K562 (cell line): ENCODE data around the gene CENPX. TPM values are rescaled to one million over a fixed set of nuclear protein-coding genes. Genes with fewer than 3 reads are reported as not detected.

Source experiments
- ADNP ChIP-seq: fragments of 200-800 bp; sonication (Bioruptor generic); IDR thresholded peaks from 2 replicates; pipeline ENCODE4 v1.6.1; 2016; ENCODE audit warnings: missing genetic modification characterization, missing compliant biosample characterization
- ARHGAP35 ChIP-seq: fragments of 450-650 bp; IDR thresholded peaks from 2 replicates; pipeline ENCODE4 v1.6.1; 2018; ENCODE audit not compliant: partially characterized antibody
- ARID2 ChIP-seq: fragments of 450-650 bp; IDR thresholded peaks from 2 replicates; pipeline ENCODE4 v1.6.1; 2017; ENCODE audit warnings: antibody characterized with exemption, mild to moderate bottlenecking
- ARNT ChIP-seq, 2 experiments: fragments of 450-650 bp; IDR thresholded peaks; 2 replicates each; pipeline ENCODE4 v1.6.1; 2016; ENCODE audit warnings: mild to moderate bottlenecking in 1 of 2
- ATF7 ChIP-seq: fragments of 450-650 bp; IDR thresholded peaks from 2 replicates; pipeline ENCODE4 v1.7.1; 2014; ENCODE audit warnings: mild to moderate bottlenecking, moderate library complexity
- ESRRB ChIP-seq: fragments of 250-450 bp; sonication (Bioruptor Pico); IDR thresholded peaks from 2 replicates; pipeline ENCODE4 v1.5.0; 2020; ENCODE audit warnings: mild to moderate bottlenecking, moderate library complexity, borderline replicate concordance
- EWSR1 ChIP-seq: fragments of 450-650 bp; IDR thresholded peaks from 2 replicates; pipeline ENCODE4 v1.6.1; 2018; ENCODE audit warnings: borderline replicate concordance, mild to moderate bottlenecking, low read depth, moderate library complexity; ENCODE audit not compliant: partially characterized antibody
- FOXK2 ChIP-seq, 2 experiments: fragments of 450-650 bp; IDR thresholded peaks in 1 of 2; conservative IDR thresholded peaks in 1 of 2; 2 replicates each; pipeline ENCODE4 v1.6.1; 2016; ENCODE audit warnings: low read depth in 2 of 2, mild to moderate bottlenecking in 1 of 2
- HDAC1 ChIP-seq, 2 experiments: fragments of 450-650 bp; IDR thresholded peaks; 2 replicates each; pipeline ENCODE4 v1.6.1; 2016 to 2017; ENCODE audit warnings: inconsistent platforms in 1 of 2, mild to moderate bottlenecking in 1 of 2, moderate library complexity in 1 of 2
- IRF2 ChIP-seq: sonication (generic); formaldehyde crosslinking; IDR thresholded peaks from 2 replicates; pipeline ENCODE4 v1.8.1; 2022; ENCODE audit warnings: mild to moderate bottlenecking, missing genetic modification reagents
- MCM3 ChIP-seq: fragments of 450-650 bp; IDR thresholded peaks from 2 replicates; pipeline ENCODE4 v1.6.1; 2016
- MTA2 ChIP-seq: fragments of 450-650 bp; IDR thresholded peaks from 2 replicates; pipeline ENCODE4 v1.6.1; 2016; ENCODE audit warnings: low read depth
- POU5F1 ChIP-seq: fragments of 150-350 bp; IDR thresholded peaks from 2 replicates; pipeline ENCODE4 v1.6.1; 2014; ENCODE audit warnings: borderline replicate concordance, low read length, low read depth, mild to moderate bottlenecking; ENCODE audit not compliant: partially characterized antibody
- RBM25 ChIP-seq: fragments of 200-400 bp; formaldehyde crosslinking; IDR thresholded peaks from 2 replicates; pipeline ENCODE4 v1.6.1; 2018; ENCODE audit warnings: low read length, low read depth, moderate library complexity; ENCODE audit not compliant: severe bottlenecking
- SETDB1 ChIP-seq: IDR thresholded peaks from one replicate; pipeline ENCODE4 v1.6.1; 2012; ENCODE audit warnings: low read length, control low read depth, inconsistent platforms
- SNRNP70 ChIP-seq: fragments of 200-400 bp; formaldehyde crosslinking; optimal IDR thresholded peaks from 2 replicates; pipeline ENCODE3; 2017; ENCODE audit warnings: low read depth, low read length
- SREBF1 ChIP-seq: fragments of 150-350 bp; IDR thresholded peaks from 2 replicates; pipeline ENCODE4 v1.6.1; 2014; ENCODE audit warnings: antibody characterized with exemption, low read depth, low read length, borderline replicate concordance
- STAG1 ChIP-seq: sonication (generic); formaldehyde crosslinking; IDR thresholded peaks from 2 replicates; pipeline ENCODE4 v1.5.0; 2020; ENCODE audit warnings: missing genetic modification reagents, borderline replicate concordance
- XRCC3 ChIP-seq: fragments of 450-650 bp; IDR thresholded peaks from 2 replicates; pipeline ENCODE4 v1.6.1; 2017; ENCODE audit warnings: mild to moderate bottlenecking, moderate library complexity
- ZC3H8 ChIP-seq: fragments of 450-650 bp; IDR thresholded peaks from 2 replicates; pipeline ENCODE4 v1.6.1; 2017
- ZNF282 ChIP-seq: sonication (generic); formaldehyde crosslinking; IDR thresholded peaks from 2 replicates; pipeline ENCODE4 v1.8.1; 2023; ENCODE audit warnings: missing genetic modification reagents
- ZNF324 ChIP-seq: fragments of 250-450 bp; sonication (Bioruptor Pico); IDR thresholded peaks from 2 replicates; pipeline ENCODE4 v1.4.0; 2020; ENCODE audit warnings: mild to moderate bottlenecking
- ZNF444 ChIP-seq: fragments of 250-450 bp; sonication (Bioruptor Pico); IDR thresholded peaks from 2 replicates; pipeline ENCODE4 v1.4.0; 2020; ENCODE audit warnings: mild to moderate bottlenecking, moderate library complexity
- ZNF589 ChIP-seq: fragments of 200-800 bp; sonication (Bioruptor generic); IDR thresholded peaks from 2 replicates; pipeline ENCODE4 v1.6.1; 2016; ENCODE audit warnings: low read depth, missing genetic modification characterization, missing compliant biosample characterization
- ZNF764 ChIP-seq: fragments of 250-450 bp; sonication (Bioruptor Pico); IDR thresholded peaks from 2 replicates; pipeline ENCODE4 v1.4.0; 2020; ENCODE audit warnings: low read depth, mild to moderate bottlenecking, moderate library complexity
- polyA plus RNA-seq, 8 experiments: library from polyadenylated mRNA; depleted of rRNA in 4 of 8; stranded (reverse) in 5 of 8; unstranded in 3 of 8; fragments of >200 nt; fragmentation: Nextera tagmentation in 2 of 8; fragmentation: Illumina TruSeq in 1 of 8; extraction: Ambion mirVana in 2 of 8; extraction: Trizol in 1 of 8; gene quantifications; 2 replicates each; pipeline versions ENCODE4 v1.2.1 to v1.2.3, GENCODE V29; 2011 to 2014; ENCODE audit warnings: inconsistent platforms in 1 of 8, missing spikeins in 1 of 8
- total RNA-seq, 7 experiments: library from RNA; depleted of rRNA in 6 of 7; stranded (reverse); fragments of >200 nt in 6 of 7; fragmentation: Illumina TruSeq in 2 of 7; extraction: Trizol in 2 of 7; gene quantifications; 2 replicates each; pipeline versions ENCODE4 v1.2.1 to v1.2.3, GENCODE V29; 2011 to 2021; ENCODE audit warnings: low replicate concordance in 1 of 7
- TF ChIP-seq, protein P1 (sequence below): fragments of 450-650 bp; formaldehyde crosslinking; conservative IDR thresholded peaks from 2 replicates; pipeline ENCODE4 v1.4.0; 2022; ENCODE audit warnings: mild to moderate bottlenecking, missing genetic modification characterization
- TF ChIP-seq, protein P2 (sequence below): fragments of 450-650 bp; IDR thresholded peaks from one replicate; pipeline ENCODE4 v1.6.1; 2018; ENCODE audit warnings: mild to moderate bottlenecking, moderate library complexity; ENCODE audit not compliant: partially characterized antibody
- TF ChIP-seq, protein P3 (sequence below): fragments of 450-650 bp; formaldehyde crosslinking; IDR thresholded peaks from 2 replicates; pipeline ENCODE4 v1.4.0; 2020; ENCODE audit warnings: mild to moderate bottlenecking, moderate library complexity

CENPX gene
- total and polyA plus RNA-seq, 9 of the 15 experiments (the other 6 are each of a cell fraction or from before 2014, with no cell fraction given) = 32.7 to 352 (median 127) TPM

DNA sequence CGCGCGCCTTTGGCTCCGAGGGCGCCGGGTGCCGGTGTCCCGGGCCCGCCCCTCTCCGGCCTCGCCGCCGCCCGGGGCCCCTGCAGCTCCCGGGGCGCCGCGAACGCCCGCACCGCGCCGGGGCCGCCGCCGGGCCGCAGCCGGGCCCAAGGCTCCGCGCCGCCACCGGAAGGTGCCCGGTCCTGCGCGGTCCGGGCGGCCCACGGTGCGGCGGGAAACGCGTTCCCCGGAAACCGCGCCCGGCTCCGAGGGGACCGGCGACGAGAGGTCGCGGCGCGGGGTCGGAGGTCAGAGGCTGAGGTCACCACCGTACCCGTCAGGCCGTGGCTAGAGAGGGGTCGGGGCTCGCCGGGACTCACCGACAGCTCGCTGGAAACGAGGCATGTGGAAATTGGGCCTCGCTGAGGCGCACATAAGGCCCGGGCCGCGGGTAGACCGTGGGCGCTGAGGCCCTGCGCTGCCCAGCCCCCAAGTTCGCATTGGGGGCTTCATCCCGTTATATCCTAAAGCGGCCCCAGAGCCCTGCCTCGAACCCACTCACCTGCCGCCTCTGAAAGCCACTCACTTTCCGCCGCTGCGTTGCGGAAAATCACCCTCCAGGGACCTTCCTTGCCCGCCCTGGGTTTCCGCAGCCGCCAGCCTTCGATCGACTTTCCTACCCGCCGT is 43.1 kb upstream of the CENPX start, which contains the start of gene DUS1L (continued):
- TF ChIP-seq, protein P1, sequence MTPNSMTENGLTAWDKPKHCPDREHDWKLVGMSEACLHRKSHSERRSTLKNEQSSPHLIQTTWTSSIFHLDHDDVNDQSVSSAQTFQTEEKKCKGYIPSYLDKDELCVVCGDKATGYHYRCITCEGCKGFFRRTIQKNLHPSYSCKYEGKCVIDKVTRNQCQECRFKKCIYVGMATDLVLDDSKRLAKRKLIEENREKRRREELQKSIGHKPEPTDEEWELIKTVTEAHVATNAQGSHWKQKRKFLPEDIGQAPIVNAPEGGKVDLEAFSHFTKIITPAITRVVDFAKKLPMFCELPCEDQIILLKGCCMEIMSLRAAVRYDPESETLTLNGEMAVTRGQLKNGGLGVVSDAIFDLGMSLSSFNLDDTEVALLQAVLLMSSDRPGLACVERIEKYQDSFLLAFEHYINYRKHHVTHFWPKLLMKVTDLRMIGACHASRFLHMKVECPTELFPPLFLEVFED = no peak
- TF ChIP-seq, protein P2, sequence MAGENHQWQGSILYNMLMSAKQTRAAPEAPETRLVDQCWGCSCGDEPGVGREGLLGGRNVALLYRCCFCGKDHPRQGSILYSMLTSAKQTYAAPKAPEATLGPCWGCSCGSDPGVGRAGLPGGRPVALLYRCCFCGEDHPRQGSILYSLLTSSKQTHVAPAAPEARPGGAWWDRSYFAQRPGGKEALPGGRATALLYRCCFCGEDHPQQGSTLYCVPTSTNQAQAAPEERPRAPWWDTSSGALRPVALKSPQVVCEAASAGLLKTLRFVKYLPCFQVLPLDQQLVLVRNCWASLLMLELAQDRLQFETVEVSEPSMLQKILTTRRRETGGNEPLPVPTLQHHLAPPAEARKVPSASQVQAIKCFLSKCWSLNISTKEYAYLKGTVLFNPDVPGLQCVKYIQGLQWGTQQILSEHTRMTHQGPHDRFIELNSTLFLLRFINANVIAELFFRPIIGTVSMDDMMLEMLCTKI = no peak
- TF ChIP-seq ZC3H8 (no peak), ESRRB (CRISPR knock-in tag) (no peak), STAG1 (CRISPR knock-in tag) (peak; percentile 39; the same call in 1 of the 2 replicates), SETDB1 (no peak), ZNF282 (CRISPR knock-in tag) (no peak), MTA2 (peak; percentile 58), ATF7 (peak; percentile 86), ZNF444 (no peak), MCM3 (no peak), ZNF764 (no peak), EWSR1 (no peak), ADNP (no peak), XRCC3 (no peak), POU5F1 (no peak), ZNF589 (no peak), ARHGAP35 (no peak), ZNF324 (no peak), FOXK2 (conservative IDR thresholded peaks at IDR 0.05 in 1 of 2, IDR thresholded peaks at IDR 0.05 in 1 of 2; ENCODE audit: low read depth in 2 of 2) (no peak), ARID2 (no peak), HDAC1 (IDR thresholded peaks at IDR 0.05) (no peak), IRF2 (CRISPR knock-in tag) (no peak), ARNT (IDR thresholded peaks at IDR 0.05) (no peak), RBM25 (no peak), SNRNP70 (no peak), SREBF1 (peak; percentile 83; the same call in 1 of the 2 replicates)
- TF ChIP-seq, protein P3, sequence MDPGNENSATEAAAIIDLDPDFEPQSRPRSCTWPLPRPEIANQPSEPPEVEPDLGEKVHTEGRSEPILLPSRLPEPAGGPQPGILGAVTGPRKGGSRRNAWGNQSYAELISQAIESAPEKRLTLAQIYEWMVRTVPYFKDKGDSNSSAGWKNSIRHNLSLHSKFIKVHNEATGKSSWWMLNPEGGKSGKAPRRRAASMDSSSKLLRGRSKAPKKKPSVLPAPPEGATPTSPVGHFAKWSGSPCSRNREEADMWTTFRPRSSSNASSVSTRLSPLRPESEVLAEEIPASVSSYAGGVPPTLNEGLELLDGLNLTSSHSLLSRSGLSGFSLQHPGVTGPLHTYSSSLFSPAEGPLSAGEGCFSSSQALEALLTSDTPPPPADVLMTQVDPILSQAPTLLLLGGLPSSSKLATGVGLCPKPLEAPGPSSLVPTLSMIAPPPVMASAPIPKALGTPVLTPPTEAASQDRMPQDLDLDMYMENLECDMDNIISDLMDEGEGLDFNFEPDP (CRISPR knock-in tag) = no peak
